G401.6 (cell line): Measurements from ENCODE around the gene SLC16A13.
"Not testable (repeated sequence)": the region's sequence is repeated elsewhere in the genome, so short reads cannot be mapped to it uniquely, and the experiment has no call there.

ENCODE experiments used
- FAIRE-seq: peaks from 2 replicates; lab custom pipeline; 2012; peaks lifted over from hg19 to GRCh38; lab: Jason Lieb, UNC

SLC16A13 gene

GRCh38 chr17:7067198-7067597 lies 31.4 kb downstream of the SLC16A13 start:
- FAIRE-seq, result no peak

- no peak for FAIRE-seq
Measured at GRCh38 chr17:7068268-7068667, 32.5 kb downstream of the SLC16A13 start.

GRCh38 chr17:7070712-7071111 lies 34.9 kb downstream of the SLC16A13 start:
- FAIRE-seq, result no peak

GRCh38 chr17:7072406-7072805 lies 36.6 kb downstream of the SLC16A13 start:
- no peak for FAIRE-seq

GRCh38 chr17:7074931-7075330 lies 39.1 kb downstream of the SLC16A13 start:
- no peak for FAIRE-seq

GRCh38 chr17:7077911-7078546 lies 42.2 kb downstream of the SLC16A13 start:
- no peak for FAIRE-seq

GRCh38 chr17:7078711-7079110 lies 42.9 kb downstream of the SLC16A13 start:
- FAIRE-seq, result no peak

- no peak for FAIRE-seq
Measured at GRCh38 chr17:7079581-7080455, 44.0 kb downstream of the SLC16A13 start, which contains the start of gene CLEC10A. CLEC10A (minus strand) TSS chr17:7080251; CDS start chr17:7078812, 1,439 bp downstream.

- no peak for FAIRE-seq
Measured at GRCh38 chr17:7080456-7081041, 44.7 kb downstream of the SLC16A13 start.

GRCh38 chr17:7081341-7082062 lies 45.7 kb downstream of the SLC16A13 start:
- no peak for FAIRE-seq

GRCh38 chr17:7083592-7083991 lies 47.8 kb downstream of the SLC16A13 start:
- FAIRE-seq, result no peak

- no peak for FAIRE-seq
Measured at GRCh38 chr17:7084088-7084487, 48.3 kb downstream of the SLC16A13 start.

- not testable (repeated sequence) for FAIRE-seq
Measured at GRCh38 chr17:7088442-7088841, 52.6 kb downstream of the SLC16A13 start.

- not testable (repeated sequence) for FAIRE-seq
Measured at GRCh38 chr17:7089570-7089969, 53.8 kb downstream of the SLC16A13 start.
